Globus pallidus (tissue), 1 donor: ENCODE results near the gene ERGIC1.
A peak's percentile ranks its signal among the peaks of the same experiment; 100 is the strongest.

Experiments used
- DNase-seq: peaks from one replicate; pipeline ENCODE4 v3.0.0-alpha.2; 2015; ENCODE audit warnings: low spot score

The ERGIC1 gene

GRCh38 chr5:172981931-172982330 lies 147.9 kb downstream of the ERGIC1 start:
- no peak for DNase-seq

GRCh38 chr5:172983542-172984243 lies 149.6 kb downstream of the ERGIC1 start, which contains the start of gene ATP6V0E1:
Gene ATP6V0E1 (plus strand): TSS chr5:172983771. CDS start chr5:172983861, 90 bp downstream.
- DNase-seq = peak; percentile 94

GRCh38 chr5:172984244-172984953 lies 150.3 kb downstream of the ERGIC1 start:
- peak; percentile 53 for DNase-seq

- DNase-seq = no peak
Observed at GRCh38 chr5:172985596-172985995, 151.5 kb downstream of the ERGIC1 start.

DNA sequence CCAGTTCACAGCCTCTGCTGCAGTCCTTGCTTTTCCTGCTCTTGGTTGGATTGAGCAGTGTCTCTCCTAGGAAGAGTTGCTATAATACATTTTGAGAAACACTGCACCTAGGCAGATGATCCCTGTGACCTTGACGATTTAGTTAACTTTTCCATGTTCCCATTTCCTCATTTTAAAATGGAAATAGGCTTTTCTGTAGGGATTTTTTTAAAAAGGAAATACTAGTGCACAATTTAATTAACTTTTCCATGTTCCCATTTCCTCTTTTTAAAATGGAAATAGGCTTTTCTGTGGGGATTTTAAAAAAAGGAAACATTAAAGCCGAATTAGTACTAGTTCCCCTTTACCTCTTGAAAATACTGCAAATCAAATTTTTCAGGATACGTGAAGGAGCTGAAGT lies 154.2 kb downstream of the ERGIC1 start:
- no peak for DNase-seq

GRCh38 chr5:172990776-172991175 lies 156.7 kb downstream of the ERGIC1 start:
- DNase-seq = no peak

GRCh38 chr5:172994405-172994804 lies 160.4 kb downstream of the ERGIC1 start:
- no peak for DNase-seq

DNA sequence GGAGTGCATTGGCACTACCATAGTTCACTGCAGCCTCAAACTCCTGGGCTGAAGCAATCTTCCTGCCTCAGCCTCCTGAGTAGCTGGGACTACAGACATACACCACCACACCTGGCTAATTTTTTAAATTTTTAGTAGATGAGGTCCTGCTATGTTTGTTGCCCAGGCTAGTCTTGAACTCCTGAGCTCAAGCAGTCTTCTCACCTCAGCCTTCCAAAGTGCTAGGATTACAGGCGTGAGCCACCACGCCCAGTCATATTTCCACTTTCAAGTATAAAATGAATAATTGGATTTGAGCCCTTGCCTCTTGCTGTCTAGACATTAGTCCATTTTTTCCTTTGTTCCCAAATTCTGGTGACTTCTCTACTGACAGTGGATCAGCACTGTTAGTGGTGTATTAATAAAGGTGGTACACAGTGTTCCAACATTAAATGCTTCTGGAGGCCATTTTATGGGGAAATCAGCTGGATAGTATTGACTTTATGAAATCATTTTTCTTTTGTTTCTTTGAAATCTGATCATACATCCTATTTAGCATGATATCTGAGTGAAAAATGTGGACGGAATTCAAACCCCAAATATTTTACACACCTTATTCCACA lies 165.4 kb downstream of the ERGIC1 start:
- DNase-seq = no peak

DNA sequence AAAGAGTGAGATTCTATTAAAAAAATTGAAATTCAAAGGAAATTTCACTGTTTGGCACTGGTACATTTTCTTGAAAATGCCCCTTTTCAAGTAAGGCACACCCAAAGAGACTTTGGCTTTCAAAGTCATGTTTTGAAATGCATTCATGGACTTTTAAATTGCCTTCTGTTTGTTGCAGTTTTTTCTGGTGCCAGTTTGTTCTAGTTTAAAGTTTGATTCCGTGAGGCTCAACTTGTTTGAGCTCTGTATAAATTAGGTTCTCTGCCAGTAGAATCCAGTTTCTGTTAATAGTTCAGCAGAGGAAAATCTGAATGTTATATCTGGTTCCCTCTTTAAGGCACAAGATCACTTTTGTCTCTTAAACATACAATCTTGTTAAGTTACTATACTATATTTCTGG lies 165.9 kb downstream of the ERGIC1 start:
- DNase-seq = no peak

- DNase-seq = no peak
Observed at GRCh38 chr5:173001229-173001841, 167.3 kb downstream of the ERGIC1 start.
